Gastroesophageal sphincter (tissue), 3 donors: ENCODE data around the gene RPGRIP1.

Experiments used
- POLR2AphosphoS5 ChIP-seq: sonication (generic); formaldehyde crosslinking; IDR thresholded peaks from one replicate; pipeline ENCODE4 v1.6.1; 2017; ENCODE audit warnings: antibody characterized with exemption
- TF ChIP-seq, protein P1 (sequence below), 4 experiments: fragments of 200-600 bp in 2 of 4; fragments of 450-650 bp in 2 of 4; sonication (generic) in 1 of 4; IDR thresholded peaks; one replicate each; pipeline ENCODE4 v1.5.1; 2017 to 2019; ENCODE audit warnings: antibody characterized with exemption in 4 of 4, mild to moderate bottlenecking in 2 of 4, moderate library complexity in 2 of 4

DNA sequence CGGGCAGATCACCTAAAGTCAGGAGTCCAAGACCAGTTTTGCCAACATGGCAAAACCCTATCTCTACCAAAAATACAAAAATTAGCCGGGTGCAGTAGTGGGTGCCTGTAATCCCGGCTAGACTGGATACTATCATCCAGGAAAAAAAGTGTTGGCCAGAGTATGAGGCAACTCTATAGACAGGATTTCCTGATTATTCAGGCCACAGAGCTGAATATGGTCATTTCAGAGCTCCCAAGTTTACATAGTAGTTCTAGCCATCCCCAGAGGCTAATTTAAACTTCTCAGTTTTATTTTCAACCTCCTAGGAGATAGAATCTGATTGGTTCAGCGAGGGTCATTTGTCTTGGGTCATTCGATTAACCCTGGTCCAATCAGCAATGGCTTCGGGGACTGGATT is 7.3 kb downstream of the RPGRIP1 start:
- TF ChIP-seq, protein P1, sequence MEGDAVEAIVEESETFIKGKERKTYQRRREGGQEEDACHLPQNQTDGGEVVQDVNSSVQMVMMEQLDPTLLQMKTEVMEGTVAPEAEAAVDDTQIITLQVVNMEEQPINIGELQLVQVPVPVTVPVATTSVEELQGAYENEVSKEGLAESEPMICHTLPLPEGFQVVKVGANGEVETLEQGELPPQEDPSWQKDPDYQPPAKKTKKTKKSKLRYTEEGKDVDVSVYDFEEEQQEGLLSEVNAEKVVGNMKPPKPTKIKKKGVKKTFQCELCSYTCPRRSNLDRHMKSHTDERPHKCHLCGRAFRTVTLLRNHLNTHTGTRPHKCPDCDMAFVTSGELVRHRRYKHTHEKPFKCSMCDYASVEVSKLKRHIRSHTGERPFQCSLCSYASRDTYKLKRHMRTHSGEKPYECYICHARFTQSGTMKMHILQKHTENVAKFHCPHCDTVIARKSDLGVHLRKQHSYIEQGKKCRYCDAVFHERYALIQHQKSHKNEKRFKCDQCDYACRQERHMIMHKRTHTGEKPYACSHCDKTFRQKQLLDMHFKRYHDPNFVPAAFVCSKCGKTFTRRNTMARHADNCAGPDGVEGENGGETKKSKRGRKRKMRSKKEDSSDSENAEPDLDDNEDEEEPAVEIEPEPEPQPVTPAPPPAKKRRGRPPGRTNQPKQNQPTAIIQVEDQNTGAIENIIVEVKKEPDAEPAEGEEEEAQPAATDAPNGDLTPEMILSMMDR (IDR thresholded peaks at IDR 0.05) = no peak
- TF ChIP-seq POLR2AphosphoS5 = no peak
